ENCODE measurements around the gene INPP5J.
A peak's percentile ranks its signal among the peaks of the same experiment; 100 is the strongest.

Gene INPP5J

GRCh38 chr22:31138126-31138525 is 15.4 kb downstream of the INPP5J start:
- Histone ChIP-seq H3K36me3 (ENCODE audit: control insufficient read depth, insufficient read depth, low read length) (no peaks in the 10 kb centered on the region), H3K9me3 (ENCODE audit: control insufficient read depth, low read length) (no peaks in the 10 kb centered on the region), H3K9ac (ENCODE audit: low read length) (no peak overlapping the region), H3K4me1 (ENCODE audit: control insufficient read depth, insufficient read depth, low read length) (peaks cover 19% of the 10 kb centered on the region), H3K4me3 (ENCODE audit: low read length) (no peak overlapping the region), H3K27me3 (ENCODE audit: control insufficient read depth, insufficient read depth, low read length) (no peaks in the 10 kb centered on the region)

- Histone ChIP-seq H3K4me3 (ENCODE audit: low read length) (no peak overlapping the region), H3K27me3 (ENCODE audit: control insufficient read depth, insufficient read depth, low read length) (no peaks in the 10 kb centered on the region), H3K9me3 (ENCODE audit: control insufficient read depth, low read length) (no peaks in the 10 kb centered on the region), H3K4me1 (ENCODE audit: control insufficient read depth, insufficient read depth, low read length) (peaks cover 19% of the 10 kb centered on the region), H3K9ac (ENCODE audit: low read length) (no peak overlapping the region), H3K36me3 (ENCODE audit: control insufficient read depth, insufficient read depth, low read length) (no peaks in the 10 kb centered on the region)
Observed at GRCh38 chr22:31139066-31139465, 16.3 kb downstream of the INPP5J start.

DNA sequence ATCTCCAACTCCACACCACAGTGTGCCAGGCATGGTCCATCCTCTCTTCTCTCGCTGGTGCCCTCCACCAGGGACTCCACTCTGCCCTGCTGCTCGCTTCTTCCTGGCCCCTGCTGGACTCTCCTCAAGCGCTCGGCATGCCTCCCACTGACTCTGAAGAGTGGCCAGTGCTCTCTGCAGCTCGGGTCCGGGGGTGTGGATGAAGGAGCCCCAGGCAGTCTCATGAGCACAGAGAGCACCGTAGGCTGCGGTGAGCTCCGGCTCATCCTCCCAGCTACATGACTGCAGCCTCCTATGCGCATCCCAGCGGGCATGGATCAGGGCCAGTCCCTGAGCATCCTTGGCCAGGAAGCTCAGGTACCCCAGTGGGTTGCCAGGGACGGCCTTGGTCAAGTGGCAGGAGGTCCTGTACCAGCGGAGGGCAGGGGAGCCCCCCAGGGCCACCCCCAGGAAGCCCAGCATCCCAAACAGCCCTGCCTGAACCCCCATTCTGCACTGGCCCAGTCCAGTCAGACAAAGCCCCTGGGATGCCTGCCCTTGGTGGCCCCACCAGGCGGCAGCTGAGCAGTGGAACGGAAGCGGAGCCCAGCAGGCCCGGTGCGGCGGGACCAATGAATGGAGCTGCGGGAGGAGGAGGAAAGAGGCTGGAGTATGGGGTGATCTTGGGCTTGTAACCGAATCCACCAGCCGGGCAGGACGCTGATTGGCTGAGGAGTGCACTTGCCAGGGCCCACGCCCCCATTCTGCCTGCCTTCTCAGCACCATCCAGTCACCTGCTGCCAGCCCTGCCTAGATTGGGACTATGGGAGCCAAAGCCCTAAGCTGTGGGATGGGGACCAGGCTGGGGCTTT is 17.3 kb downstream of the INPP5J start, which contains the start of gene PLA2G3:
Gene PLA2G3, minus strand, starts transcription at position 643 of the 851 bp plus-strand sequence. Its CDS starts 154 bp downstream, at position 489.
- H3K27me3 ChIP-seq (ENCODE audit: control insufficient read depth, insufficient read depth, low read length), result no peaks in the 10 kb centered on the region
- H3K4me1 ChIP-seq (ENCODE audit: control insufficient read depth, insufficient read depth, low read length), result peaks cover 19% of the 10 kb centered on the region
- no peak within 1 kb of the TSS for H3K4me3 ChIP-seq (ENCODE audit: low read length)
- peak within 1 kb of the TSS; percentile 31 for H3K9ac ChIP-seq (ENCODE audit: low read length)
- H3K36me3 ChIP-seq (ENCODE audit: control insufficient read depth, insufficient read depth, low read length), result no peaks in the 10 kb centered on the region
- H3K9me3 ChIP-seq (ENCODE audit: control insufficient read depth, low read length), result no peaks in the 10 kb centered on the region

DNA sequence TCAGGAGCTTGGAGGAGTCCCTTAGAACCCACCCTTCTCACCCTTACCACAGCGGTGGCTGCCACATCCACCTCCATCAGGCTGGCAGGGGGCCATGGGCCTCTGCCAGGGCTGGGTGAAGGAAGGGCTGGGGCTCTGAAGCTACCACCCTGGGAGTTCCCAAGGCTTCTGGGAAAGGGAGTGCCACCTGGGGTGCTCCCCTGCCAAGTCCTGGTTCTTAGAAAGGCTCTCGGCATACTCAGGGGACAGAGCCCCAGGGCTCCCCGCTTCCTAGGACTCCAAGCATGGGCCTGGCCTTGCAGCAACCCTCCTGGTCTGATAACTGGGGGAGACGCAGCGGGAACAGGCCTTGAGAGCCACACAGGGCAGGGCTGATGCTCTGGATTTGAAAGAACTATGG is 18.0 kb downstream of the INPP5J start:
- Histone ChIP-seq H3K9me3 (ENCODE audit: control insufficient read depth, low read length) (no peaks in the 10 kb centered on the region), H3K4me3 (ENCODE audit: low read length) (no peak overlapping the region), H3K9ac (ENCODE audit: low read length) (peak overlapping the region; percentile 31), H3K36me3 (ENCODE audit: control insufficient read depth, insufficient read depth, low read length) (no peaks in the 10 kb centered on the region), H3K27me3 (ENCODE audit: control insufficient read depth, insufficient read depth, low read length) (no peaks in the 10 kb centered on the region), H3K4me1 (ENCODE audit: control insufficient read depth, insufficient read depth, low read length) (peaks cover 19% of the 10 kb centered on the region)

DNA sequence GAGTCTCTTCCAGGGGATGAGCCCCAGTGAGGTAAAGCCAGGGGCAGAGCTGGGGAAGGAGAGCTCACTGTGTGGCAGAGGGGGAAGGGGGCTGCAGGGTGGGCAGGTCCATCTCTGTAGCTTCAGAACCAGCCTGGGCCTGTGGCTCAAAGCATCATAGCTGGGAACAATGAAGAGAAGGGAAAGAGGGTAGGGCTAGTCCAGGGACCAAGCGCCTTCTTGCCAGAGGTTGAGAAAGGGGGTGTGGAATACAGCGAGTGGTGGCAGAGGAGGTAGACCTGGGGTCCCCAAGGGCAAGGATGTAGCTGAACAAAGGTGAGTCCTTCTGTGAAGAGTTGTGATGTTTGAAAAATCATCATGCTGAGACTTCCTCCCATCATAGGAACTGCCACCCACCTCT is 18.8 kb downstream of the INPP5J start:
- H3K27me3 ChIP-seq (ENCODE audit: control insufficient read depth, insufficient read depth, low read length), result no peaks in the 10 kb centered on the region
- no peak overlapping the region for H3K9ac ChIP-seq (ENCODE audit: low read length)
- H3K4me1 ChIP-seq (ENCODE audit: control insufficient read depth, insufficient read depth, low read length), result peaks cover 19% of the 10 kb centered on the region
- H3K4me3 ChIP-seq (ENCODE audit: low read length), result no peak overlapping the region
- H3K36me3 ChIP-seq (ENCODE audit: control insufficient read depth, insufficient read depth, low read length), result no peaks in the 10 kb centered on the region
- H3K9me3 ChIP-seq (ENCODE audit: control insufficient read depth, low read length), result no peaks in the 10 kb centered on the region

DNA sequence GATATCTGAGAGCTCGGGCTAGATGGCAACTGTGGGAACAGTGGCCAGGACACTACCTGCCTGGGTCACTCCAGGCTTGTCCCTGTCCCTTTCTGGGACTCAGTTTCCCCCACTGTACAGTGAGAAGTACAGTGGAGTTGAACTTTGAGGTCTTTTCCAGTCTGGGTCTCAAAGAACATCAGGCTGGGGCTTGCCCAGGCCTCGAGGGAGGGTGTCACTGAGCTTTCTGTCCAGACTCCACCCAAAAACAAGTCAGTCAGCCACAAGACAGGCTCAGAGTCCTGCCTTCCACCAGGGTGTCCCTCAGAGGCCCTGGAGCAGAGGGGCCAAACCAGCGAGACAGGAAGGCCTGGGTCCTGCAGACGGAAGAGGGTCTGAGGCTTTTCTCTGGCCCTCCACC is 19.5 kb downstream of the INPP5J start:
- Histone ChIP-seq H3K9me3 (ENCODE audit: control insufficient read depth, low read length) (no peaks in the 10 kb centered on the region), H3K4me1 (ENCODE audit: control insufficient read depth, insufficient read depth, low read length) (peaks cover 19% of the 10 kb centered on the region)

DNA sequence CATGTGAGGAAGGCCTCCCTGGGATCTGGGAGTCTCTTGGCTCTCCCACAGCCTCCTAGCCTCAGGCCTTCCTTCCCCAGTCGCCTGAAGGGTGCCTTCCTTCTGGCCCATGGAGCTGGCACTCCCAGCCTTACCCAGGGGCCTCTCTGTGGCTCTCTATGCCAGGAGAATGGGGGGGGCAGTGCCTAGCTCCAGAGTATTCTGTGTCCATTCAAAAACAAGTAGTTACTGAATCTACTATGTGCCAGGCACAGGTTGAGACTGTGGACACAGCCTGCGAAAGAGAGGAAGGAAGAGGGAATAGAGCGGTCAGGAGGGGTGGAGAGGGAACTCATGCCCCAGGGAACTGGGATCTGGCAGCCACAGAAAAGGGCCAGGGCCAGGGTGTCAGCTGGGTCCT is 20.3 kb downstream of the INPP5J start:
- no peaks in the 10 kb centered on the region for H3K9me3 ChIP-seq (ENCODE audit: control insufficient read depth, low read length)
- no peak overlapping the region for H3K9ac ChIP-seq (ENCODE audit: low read length)

More for the DNA sequence above, 19.5 kb downstream of the INPP5J start:
- no peak overlapping the region for H3K4me3 ChIP-seq (ENCODE audit: low read length)
- no peak overlapping the region for H3K9ac ChIP-seq (ENCODE audit: low read length)
- H3K36me3 ChIP-seq (ENCODE audit: control insufficient read depth, insufficient read depth, low read length), result no peaks in the 10 kb centered on the region
- H3K27me3 ChIP-seq (ENCODE audit: control insufficient read depth, insufficient read depth, low read length), result no peaks in the 10 kb centered on the region

GRCh38 chr22:31143537-31143936 is 20.8 kb downstream of the INPP5J start:
- Histone ChIP-seq H3K9ac (ENCODE audit: low read length) (no peak overlapping the region), H3K36me3 (ENCODE audit: control insufficient read depth, insufficient read depth, low read length) (no peaks in the 10 kb centered on the region), H3K4me3 (ENCODE audit: low read length) (no peak overlapping the region), H3K9me3 (ENCODE audit: control insufficient read depth, low read length) (no peaks in the 10 kb centered on the region), H3K4me1 (ENCODE audit: control insufficient read depth, insufficient read depth, low read length) (peaks cover 20% of the 10 kb centered on the region), H3K27me3 (ENCODE audit: control insufficient read depth, insufficient read depth, low read length) (no peaks in the 10 kb centered on the region)

More for the DNA sequence above, 20.3 kb downstream of the INPP5J start:
- Histone ChIP-seq H3K36me3 (ENCODE audit: control insufficient read depth, insufficient read depth, low read length) (no peaks in the 10 kb centered on the region), H3K4me3 (ENCODE audit: low read length) (no peak overlapping the region), H3K27me3 (ENCODE audit: control insufficient read depth, insufficient read depth, low read length) (no peaks in the 10 kb centered on the region), H3K4me1 (ENCODE audit: control insufficient read depth, insufficient read depth, low read length) (peaks cover 19% of the 10 kb centered on the region)

- H3K4me1 ChIP-seq (ENCODE audit: control insufficient read depth, insufficient read depth, low read length), result peaks cover 22% of the 10 kb centered on the region
- H3K9ac ChIP-seq (ENCODE audit: low read length), result no peak overlapping the region
- no peak overlapping the region for H3K4me3 ChIP-seq (ENCODE audit: low read length)
- no peaks in the 10 kb centered on the region for H3K36me3 ChIP-seq (ENCODE audit: control insufficient read depth, insufficient read depth, low read length)
- H3K9me3 ChIP-seq (ENCODE audit: control insufficient read depth, low read length), result no peaks in the 10 kb centered on the region
- no peaks in the 10 kb centered on the region for H3K27me3 ChIP-seq (ENCODE audit: control insufficient read depth, insufficient read depth, low read length)
Observed at GRCh38 chr22:31144223-31144622, 21.5 kb downstream of the INPP5J start.

GRCh38 chr22:31148488-31148887 is 25.7 kb downstream of the INPP5J start:
- Histone ChIP-seq H3K36me3 (ENCODE audit: control insufficient read depth, insufficient read depth, low read length) (no peaks in the 10 kb centered on the region), H3K4me1 (ENCODE audit: control insufficient read depth, insufficient read depth, low read length) (peaks cover 8% of the 10 kb centered on the region), H3K4me3 (ENCODE audit: low read length) (no peak overlapping the region), H3K9ac (ENCODE audit: low read length) (no peak overlapping the region), H3K9me3 (ENCODE audit: control insufficient read depth, low read length) (no peaks in the 10 kb centered on the region), H3K27me3 (ENCODE audit: control insufficient read depth, insufficient read depth, low read length) (no peaks in the 10 kb centered on the region)

DNA sequence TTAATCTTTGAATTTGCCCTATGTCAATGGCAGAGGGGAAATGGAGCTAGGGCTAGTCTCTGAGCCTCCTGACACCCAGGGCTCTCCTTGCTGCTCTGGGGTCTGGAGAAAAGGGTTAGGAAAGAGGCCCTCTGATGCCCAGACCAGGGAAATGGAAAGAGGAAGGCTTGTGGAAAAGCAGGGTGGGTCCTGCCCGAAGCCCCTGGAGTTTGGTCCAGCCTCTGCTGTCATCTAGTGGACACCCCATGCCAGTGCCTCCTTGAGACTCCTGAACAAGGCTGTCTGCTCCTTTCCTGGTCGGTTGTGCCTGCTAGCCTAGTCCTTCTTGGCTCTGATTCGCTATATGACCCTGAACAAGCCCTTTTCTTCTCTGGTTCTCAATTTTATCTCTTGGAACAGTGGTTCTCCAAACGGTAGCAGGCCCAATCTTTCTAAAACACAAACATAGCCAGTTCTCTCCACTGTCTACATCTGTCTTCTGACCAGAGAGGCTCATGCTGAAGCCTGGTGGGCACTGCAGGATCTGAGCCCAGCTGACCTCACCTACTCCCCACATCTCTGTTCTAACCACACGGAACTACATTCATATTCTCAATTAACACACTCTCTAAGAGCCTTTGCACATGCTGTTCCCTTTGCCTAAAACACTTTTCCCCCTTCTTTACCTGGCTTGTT is 26.3 kb downstream of the INPP5J start:
- no peak overlapping the region for H3K4me3 ChIP-seq (ENCODE audit: low read length)
- no peaks in the 10 kb centered on the region for H3K9me3 ChIP-seq (ENCODE audit: control insufficient read depth, low read length)
- H3K27me3 ChIP-seq (ENCODE audit: control insufficient read depth, insufficient read depth, low read length), result no peaks in the 10 kb centered on the region
- no peak overlapping the region for H3K9ac ChIP-seq (ENCODE audit: low read length)
- peaks cover 8% of the 10 kb centered on the region for H3K4me1 ChIP-seq (ENCODE audit: control insufficient read depth, insufficient read depth, low read length)
- H3K36me3 ChIP-seq (ENCODE audit: control insufficient read depth, insufficient read depth, low read length), result no peaks in the 10 kb centered on the region

- Histone ChIP-seq H3K36me3 (ENCODE audit: control insufficient read depth, insufficient read depth, low read length) (no peaks in the 10 kb centered on the region), H3K27me3 (ENCODE audit: control insufficient read depth, insufficient read depth, low read length) (no peaks in the 10 kb centered on the region), H3K4me3 (ENCODE audit: low read length) (no peak overlapping the region), H3K9ac (ENCODE audit: low read length) (no peak overlapping the region), H3K9me3 (ENCODE audit: control insufficient read depth, low read length) (no peaks in the 10 kb centered on the region), H3K4me1 (ENCODE audit: control insufficient read depth, insufficient read depth, low read length) (peaks cover 8% of the 10 kb centered on the region)
Observed at GRCh38 chr22:31150615-31151014, 27.8 kb downstream of the INPP5J start.
